Activated naive CD4-positive, alpha-beta T cell treated with anti-CD3 and anti-CD28 coated beads, Interleukin-2, amount 10 ng/mL, durations not matched to agents 7 days and 5 days (primary cell): ENCODE results near the gene UBASH3B.

Experiments
- CTCF ChIA-PET: fragments of 350-600 bp; sonication (Branson Sonifier 250); formaldehyde crosslinking; loops from one replicate; lab custom pipeline; 2021; ENCODE audit warnings: antibody characterized with exemption; lab: Charles Lee
- DNase-seq: peaks from one replicate; pipeline ENCODE4 v3.0.0-alpha.2; 2020
- H3K27ac Mint-ChIP-seq: one replicate; pipeline ENCODE4 v1.8.0; 2021; ENCODE audit warnings: mild to moderate bottlenecking, moderate library complexity, mixed read lengths
- H3K27me3 Mint-ChIP-seq: one replicate; pipeline ENCODE4 v1.8.0; 2021; ENCODE audit warnings: mild to moderate bottlenecking, mixed read lengths
- H3K36me3 Mint-ChIP-seq: one replicate; pipeline ENCODE4 v1.8.0; 2021; ENCODE audit warnings: mixed read lengths
- H3K4me1 Mint-ChIP-seq: one replicate; pipeline ENCODE4 v1.8.0; 2021; ENCODE audit warnings: mixed read lengths
- H3K4me3 Mint-ChIP-seq: one replicate; pipeline ENCODE4 v1.8.0; 2021; ENCODE audit warnings: mild to moderate bottlenecking, moderate library complexity, mixed read lengths
- H3K9me3 Mint-ChIP-seq: one replicate; pipeline ENCODE4 v1.8.0; 2021; ENCODE audit warnings: mixed read lengths

UBASH3B gene

GRCh38 chr11:122711362-122711761, 55.8 kb downstream of the UBASH3B start:
- Mint-ChIP-seq H3K36me3 (peaks cover under 1% of the 10 kb centered on the region), H3K9me3 (no peaks in the 10 kb centered on the region), H3K27me3 (peaks cover 4% of the 10 kb centered on the region), H3K4me3 (no peak overlapping the region), H3K27ac (no peak overlapping the region), H3K4me1 (peaks cover 7% of the 10 kb centered on the region)
- CTCF ChIA-PET, result interaction anchor here (1.0 to 3.0 kb wide), 4 partner anchors 13 to 78 kb away, joined by 3 to 19 read pairs (median 3); no protein-coding TSS in a partner anchor
- no peak for DNase-seq

GRCh38 chr11:122711831-122712381, 56.4 kb downstream of the UBASH3B start:
- peaks cover 12% of the 10 kb centered on the region for H3K4me1 Mint-ChIP-seq
- no peak for DNase-seq
- CTCF ChIA-PET, result interaction anchor here (1.0 to 3.0 kb wide), 5 partner anchors 14 to 78 kb away, joined by 3 to 19 read pairs (median 3); no protein-coding TSS in a partner anchor
- no peak overlapping the region for H3K4me3 Mint-ChIP-seq
- no peaks in the 10 kb centered on the region for H3K9me3 Mint-ChIP-seq
- peaks cover 8% of the 10 kb centered on the region for H3K27me3 Mint-ChIP-seq
- no peak overlapping the region for H3K27ac Mint-ChIP-seq
- no peaks in the 10 kb centered on the region for H3K36me3 Mint-ChIP-seq

DNA sequence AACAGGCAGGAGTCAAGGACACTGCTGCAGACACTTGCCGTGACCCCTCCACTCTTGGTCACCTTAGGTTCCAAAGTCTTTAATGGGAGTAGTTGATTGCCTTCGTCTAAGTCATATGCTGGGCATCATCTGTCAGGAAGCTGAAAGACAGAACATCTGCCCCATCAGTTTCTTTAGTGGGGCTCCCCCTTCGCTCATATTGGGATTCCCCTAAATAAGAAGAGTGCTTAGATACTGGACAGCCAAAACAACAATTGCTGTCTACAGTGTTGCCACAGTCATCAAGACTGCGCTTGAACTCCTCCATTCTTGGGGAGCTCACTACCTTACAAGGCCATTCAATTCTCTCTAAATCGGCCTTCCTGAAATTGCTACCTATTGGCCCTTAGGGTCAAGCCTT, 58.5 kb downstream of the UBASH3B start:
- Mint-ChIP-seq H3K4me3 (no peak overlapping the region), H3K27ac (no peak overlapping the region), H3K9me3 (no peaks in the 10 kb centered on the region), H3K27me3 (peaks cover 8% of the 10 kb centered on the region), H3K36me3 (no peaks in the 10 kb centered on the region), H3K4me1 (peaks cover 28% of the 10 kb centered on the region)
- CTCF ChIA-PET, result interaction anchor here (0.5 to 3.0 kb wide), 4 partner anchors 26 to 68 kb away, joined by 3 to 19 read pairs (median 4); no protein-coding TSS in a partner anchor
- DNase-seq, result no peak

- no peaks in the 10 kb centered on the region for H3K9me3 Mint-ChIP-seq
- no peak for DNase-seq
Observed at GRCh38 chr11:122714484-122714883, 59.0 kb downstream of the UBASH3B start.

DNA sequence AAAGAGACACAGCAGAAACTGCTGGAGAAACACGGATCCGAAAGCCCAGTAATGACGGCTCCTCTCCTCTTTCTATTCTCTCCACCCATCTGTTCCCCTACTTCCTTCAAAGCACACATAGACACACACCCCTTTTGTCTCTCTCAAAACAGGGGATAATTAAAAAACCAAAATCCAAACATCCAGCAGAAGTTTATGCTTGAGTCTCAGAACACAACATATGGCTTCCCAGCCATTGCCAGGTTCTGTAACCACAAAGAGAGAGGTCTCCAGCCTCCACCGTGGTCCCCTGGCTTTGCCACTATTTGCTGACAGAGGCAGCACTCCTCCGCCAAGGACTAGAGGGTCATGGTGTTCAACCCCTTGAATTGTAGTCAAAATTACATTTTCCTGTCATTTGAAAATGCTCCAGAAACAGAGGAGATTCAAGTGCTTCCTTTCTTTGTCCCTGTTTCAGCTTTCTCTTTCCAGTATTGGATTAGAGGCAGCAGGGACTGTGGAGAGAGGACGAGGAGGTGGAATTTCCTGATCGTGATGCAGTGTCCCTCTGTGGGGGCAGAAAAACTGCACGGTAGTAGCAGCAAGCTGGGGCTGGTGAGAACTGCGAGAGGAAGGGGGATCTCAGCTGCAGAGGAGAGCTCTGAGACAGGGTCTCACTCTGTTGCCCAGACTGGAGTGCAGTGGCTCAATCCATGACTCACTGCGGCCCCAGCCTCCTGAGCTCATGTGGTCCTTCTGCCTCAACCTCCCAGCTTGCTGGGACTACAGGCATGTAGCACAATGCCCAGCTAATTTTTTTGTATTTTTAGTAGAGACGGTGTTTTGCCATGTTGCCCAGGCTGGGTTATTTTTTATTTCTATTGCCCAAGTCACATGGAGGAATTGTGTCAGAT, 60.3 kb downstream of the UBASH3B start:
- peaks cover 18% of the 10 kb centered on the region for H3K27me3 Mint-ChIP-seq
- H3K9me3 Mint-ChIP-seq, result no peaks in the 10 kb centered on the region
- H3K27ac Mint-ChIP-seq, result peak overlapping the region; percentile 3
- H3K4me1 Mint-ChIP-seq, result peaks cover 41% of the 10 kb centered on the region
- no peak overlapping the region for H3K4me3 Mint-ChIP-seq
- peaks cover 3% of the 10 kb centered on the region for H3K36me3 Mint-ChIP-seq
- CTCF ChIA-PET, result interaction anchor here (1.0 to 2.0 kb wide), 4 partner anchors 11 to 39 kb away, joined by 3 to 11 read pairs (median 5); no protein-coding TSS in a partner anchor
- no peak for DNase-seq

More at GRCh38 chr11:122714484-122714883, 59.0 kb downstream of the UBASH3B start:
- CTCF ChIA-PET, result interaction anchor here (1.7 to 3.0 kb wide), 3 partner anchors 25 to 41 kb away, joined by 3 to 19 read pairs (median 6); no protein-coding TSS in a partner anchor
- Mint-ChIP-seq H3K27me3 (peaks cover 9% of the 10 kb centered on the region), H3K4me1 (peaks cover 28% of the 10 kb centered on the region), H3K36me3 (no peaks in the 10 kb centered on the region), H3K27ac (no peak overlapping the region), H3K4me3 (no peak overlapping the region)

GRCh38 chr11:122717264-122717867, 61.8 kb downstream of the UBASH3B start:
- H3K27me3 Mint-ChIP-seq, result peaks cover 18% of the 10 kb centered on the region
- H3K27ac Mint-ChIP-seq, result peak overlapping the region; percentile 77
- H3K4me1 Mint-ChIP-seq, result peaks cover 53% of the 10 kb centered on the region
- no peaks in the 10 kb centered on the region for H3K9me3 Mint-ChIP-seq
- peak; percentile 55 for DNase-seq
- H3K4me3 Mint-ChIP-seq, result no peak overlapping the region
- CTCF ChIA-PET, result interaction anchor here (1.5 to 1.9 kb wide), 3 partner anchors 10 to 38 kb away, joined by 4 to 11 read pairs (median 6); no protein-coding TSS in a partner anchor
- peaks cover 3% of the 10 kb centered on the region for H3K36me3 Mint-ChIP-seq

DNA sequence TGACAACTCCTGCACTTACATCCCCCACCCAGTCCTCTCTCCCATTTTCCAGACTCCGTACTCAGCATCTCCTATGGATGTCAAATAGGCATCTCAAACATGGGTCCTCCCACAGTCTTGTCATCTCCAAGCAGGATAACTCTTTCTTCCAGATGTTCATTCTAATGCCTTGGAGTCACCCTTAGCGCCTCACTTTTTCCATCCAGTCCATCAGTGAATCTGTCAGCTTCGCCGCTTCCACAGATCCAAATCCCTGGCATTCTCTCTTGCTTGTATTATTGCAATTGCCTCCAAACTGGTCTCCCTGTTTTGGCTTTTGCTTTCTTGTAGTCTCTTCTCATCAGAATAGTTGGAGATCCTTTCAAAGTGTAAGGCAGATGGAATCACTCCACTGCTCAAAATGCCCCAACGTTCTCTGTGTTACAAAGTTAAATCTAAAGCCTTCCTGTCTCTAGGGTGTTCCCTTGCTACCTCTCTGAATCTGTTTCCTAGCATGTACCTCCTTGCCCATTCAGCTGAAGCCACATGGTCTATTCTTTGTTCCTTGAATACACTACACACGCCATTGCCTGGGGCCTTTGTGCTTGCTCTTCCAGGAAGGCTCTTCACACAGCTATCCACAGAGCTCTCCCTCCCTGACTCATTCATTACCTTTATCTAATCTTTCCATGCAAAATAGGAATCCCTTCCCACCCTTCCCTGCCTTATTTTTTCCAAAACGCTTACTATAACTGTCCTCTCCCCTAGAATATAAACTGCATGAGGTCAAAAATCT, 64.8 kb downstream of the UBASH3B start:
- no peak for DNase-seq
- Mint-ChIP-seq H3K36me3 (peaks cover 7% of the 10 kb centered on the region), H3K4me1 (peaks cover 71% of the 10 kb centered on the region), H3K27ac (no peak overlapping the region), H3K9me3 (no peaks in the 10 kb centered on the region), H3K27me3 (peaks cover 18% of the 10 kb centered on the region), H3K4me3 (no peak overlapping the region)
- CTCF ChIA-PET, result no interaction called here

DNA sequence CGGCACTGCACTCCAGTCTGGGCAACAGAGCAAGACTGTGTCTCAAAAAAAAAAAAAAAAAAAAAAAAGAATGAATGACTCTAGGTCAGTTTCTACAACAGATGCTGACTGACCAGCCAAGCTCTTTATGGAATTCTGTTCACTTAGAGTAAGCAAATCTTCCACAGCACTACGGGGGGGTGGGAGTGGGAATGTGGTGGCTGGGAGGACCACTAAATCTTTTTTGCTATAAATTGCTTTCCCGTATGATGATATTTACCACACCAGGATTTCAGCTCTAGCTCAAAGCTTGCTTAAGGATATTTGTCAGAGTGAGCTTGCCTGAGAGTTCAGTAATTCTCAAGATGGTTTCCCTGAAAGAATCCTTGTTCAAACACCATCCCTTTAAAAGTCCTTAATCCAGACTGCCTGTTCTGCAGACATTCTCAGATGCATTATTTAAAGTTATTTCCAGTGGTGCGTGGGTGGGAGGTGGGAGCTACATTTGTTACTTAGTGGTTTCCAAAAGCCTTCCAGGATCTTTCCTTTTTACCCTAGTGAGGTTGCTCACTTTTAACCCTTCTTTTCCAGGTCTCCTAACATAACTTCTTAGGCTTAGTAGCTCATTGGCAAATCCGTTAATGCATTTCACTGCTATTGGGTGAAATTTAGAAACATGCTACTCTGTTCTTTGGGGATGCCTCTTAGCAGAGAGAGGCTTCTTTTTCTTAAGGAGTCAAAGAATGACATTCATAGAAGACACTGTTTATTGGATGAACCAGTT, 65.9 kb downstream of the UBASH3B start:
- peaks cover 75% of the 10 kb centered on the region for H3K4me1 Mint-ChIP-seq
- no peaks in the 10 kb centered on the region for H3K9me3 Mint-ChIP-seq
- H3K4me3 Mint-ChIP-seq, result no peak overlapping the region
- H3K36me3 Mint-ChIP-seq, result peaks cover 7% of the 10 kb centered on the region
- H3K27ac Mint-ChIP-seq, result no peak overlapping the region
- CTCF ChIA-PET, result interaction anchor here (1.4 kb wide), 1 partner anchor 33 kb away, joined by 4 read pairs; no protein-coding TSS in a partner anchor
- H3K27me3 Mint-ChIP-seq, result peaks cover 14% of the 10 kb centered on the region
- DNase-seq, result no peak

DNA sequence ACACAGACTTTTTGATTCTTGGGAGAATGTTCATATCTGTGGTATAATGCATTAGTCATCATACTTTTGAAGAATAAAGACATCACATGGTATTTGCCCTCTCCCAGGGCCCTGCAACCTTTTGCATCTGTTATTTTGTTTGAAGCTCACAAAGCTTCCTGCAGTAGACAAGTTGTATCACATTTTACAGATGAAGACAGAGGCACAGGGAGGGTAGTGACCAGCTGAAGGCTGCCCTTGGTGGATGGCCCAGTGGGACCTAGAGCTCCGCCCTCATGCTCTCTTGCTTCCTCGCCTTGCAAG, 66.4 kb downstream of the UBASH3B start:
- no peak overlapping the region for H3K4me3 Mint-ChIP-seq
- CTCF ChIA-PET, result interaction anchor here (1.4 to 1.6 kb wide), 2 partner anchors 32 to 93 kb away, joined by 3 to 4 read pairs; no protein-coding TSS in a partner anchor
- no peaks in the 10 kb centered on the region for H3K9me3 Mint-ChIP-seq
- H3K27ac Mint-ChIP-seq, result peak overlapping the region; percentile 66
- peaks cover 7% of the 10 kb centered on the region for H3K36me3 Mint-ChIP-seq
- H3K4me1 Mint-ChIP-seq, result peaks cover 75% of the 10 kb centered on the region
- H3K27me3 Mint-ChIP-seq, result peaks cover 10% of the 10 kb centered on the region
- peak; percentile 26 for DNase-seq

GRCh38 chr11:122723106-122723505, 67.6 kb downstream of the UBASH3B start:
- peaks cover 10% of the 10 kb centered on the region for H3K27me3 Mint-ChIP-seq
- H3K27ac Mint-ChIP-seq, result peak overlapping the region; percentile 64
- peaks cover 76% of the 10 kb centered on the region for H3K4me1 Mint-ChIP-seq
- no peak overlapping the region for H3K4me3 Mint-ChIP-seq
- peaks cover 9% of the 10 kb centered on the region for H3K36me3 Mint-ChIP-seq
- DNase-seq, result no peak
- H3K9me3 Mint-ChIP-seq, result no peaks in the 10 kb centered on the region
- CTCF ChIA-PET, result interaction anchor here (0.8 to 1.6 kb wide), 5 partner anchors 10 to 94 kb away, joined by 3 to 4 read pairs (median 3); no protein-coding TSS in a partner anchor

- peak; percentile 31 for DNase-seq
- CTCF ChIA-PET, result interaction anchor here (1.0 to 1.4 kb wide), 4 partner anchors 25 to 68 kb away, joined by 3 to 5 read pairs (median 4); no protein-coding TSS in a partner anchor
- Mint-ChIP-seq H3K27me3 (peaks cover 10% of the 10 kb centered on the region), H3K27ac (peak overlapping the region; percentile 64), H3K36me3 (peaks cover 9% of the 10 kb centered on the region), H3K4me1 (peaks cover 73% of the 10 kb centered on the region), H3K9me3 (no peaks in the 10 kb centered on the region), H3K4me3 (no peak overlapping the region)
Observed at GRCh38 chr11:122723576-122723975, 68.1 kb downstream of the UBASH3B start.

GRCh38 chr11:122724520-122724919, 69.0 kb downstream of the UBASH3B start:
- no peaks in the 10 kb centered on the region for H3K9me3 Mint-ChIP-seq
- H3K36me3 Mint-ChIP-seq, result peaks cover 9% of the 10 kb centered on the region
- DNase-seq, result no peak
- CTCF ChIA-PET, result interaction anchor here (0.9 to 1.4 kb wide), 4 partner anchors 24 to 33 kb away, joined by 3 to 5 read pairs (median 4); no protein-coding TSS in a partner anchor
- H3K27ac Mint-ChIP-seq, result no peak overlapping the region
- peaks cover 79% of the 10 kb centered on the region for H3K4me1 Mint-ChIP-seq
- H3K4me3 Mint-ChIP-seq, result no peak overlapping the region
- peaks cover 9% of the 10 kb centered on the region for H3K27me3 Mint-ChIP-seq
